A673 (cell line): ENCODE data around the gene MYT1. TPM values are rescaled to one million over a fixed set of nuclear protein-coding genes. Genes with fewer than 3 reads are reported as not detected.

Experiments
- BruUV-seq: library from RNA; stranded (reverse); fragments of 400-500 nt; replicated peaks from 2 replicates; lab custom pipeline; 2021; lab: Mats Ljungman, UMichigan
- CTCF ChIA-PET: fragments of 300-600 bp; sonication (Branson Sonifier 250); formaldehyde crosslinking; loops from one replicate; lab custom pipeline; 2022; ENCODE audit warnings: antibody characterized with exemption; lab: Charles Lee
- POLR2A ChIA-PET: fragments of 300-600 bp; sonication (Branson Sonifier 250); formaldehyde crosslinking; loops from one replicate; lab custom pipeline; 2022; ENCODE audit warnings: antibody characterized with exemption; ENCODE audit not compliant: low non-redundant PET; lab: Charles Lee
- DNase-seq: peaks from one replicate; pipeline ENCODE4 v3.0.0-alpha.2; 2015; ENCODE audit warnings: low spot score
- H3K27ac ChIP-seq: fragments of 200-600 bp; sonication (generic); 2 replicates; pipeline ENCODE4 v1.5.1; 2016; ENCODE audit warnings: mixed run types, low read depth, mild to moderate bottlenecking, mixed read lengths, antibody characterized with exemption, low read length; ENCODE audit not compliant: poor library complexity, severe bottlenecking
- H3K27me3 ChIP-seq: fragments of 200-600 bp; sonication (generic); replicated peaks from 2 replicates; pipeline ENCODE4 v1.6.1; 2017; ENCODE audit warnings: mixed run types, low read depth, mild to moderate bottlenecking, mixed read lengths, antibody characterized with exemption, low read length; ENCODE audit not compliant: insufficient read depth, poor library complexity
- H3K36me3 ChIP-seq: fragments of 200-600 bp; sonication (generic); 2 replicates; pipeline ENCODE4 v1.6.1; 2016; ENCODE audit warnings: mixed run types, mild to moderate bottlenecking, mixed read lengths, antibody characterized with exemption, low read length; ENCODE audit not compliant: insufficient read depth, poor library complexity, severe bottlenecking
- H3K4me1 ChIP-seq: fragments of 200-600 bp; sonication (generic); 2 replicates; pipeline ENCODE4 v1.6.1; 2017; ENCODE audit warnings: mixed run types, mild to moderate bottlenecking, mixed read lengths, antibody characterized with exemption, low read length; ENCODE audit not compliant: insufficient read depth, poor library complexity, severe bottlenecking
- H3K4me3 ChIP-seq: fragments of 200-600 bp; sonication (generic); 2 replicates; pipeline ENCODE4 v1.5.1; 2016; ENCODE audit warnings: low read depth, mixed run types, mild to moderate bottlenecking, mixed read lengths, low read length; ENCODE audit not compliant: poor library complexity, severe bottlenecking
- H3K9me3 ChIP-seq: fragments of 200-600 bp; sonication (generic); 2 replicates; pipeline ENCODE4 v1.6.1; 2016; ENCODE audit warnings: mixed run types, low read depth, mild to moderate bottlenecking, mixed read lengths, antibody characterized with exemption, low read length; ENCODE audit not compliant: poor library complexity, severe bottlenecking
- CTCF ChIP-seq: fragments of 300-800, 200-600 bp; sonication (generic); conservative IDR thresholded peaks from 2 replicates; pipeline ENCODE4 v1.5.1; 2017; ENCODE audit warnings: low read depth, mild to moderate bottlenecking, antibody characterized with exemption, low read length, moderate library complexity, mixed read lengths
- EZH2 ChIP-seq: fragments of 200-600 bp; sonication (generic); IDR thresholded peaks from 2 replicates; pipeline ENCODE4 v1.6.1; 2017; ENCODE audit warnings: borderline replicate concordance, low read depth, mild to moderate bottlenecking, mixed read lengths, antibody characterized with exemption, low read length; ENCODE audit not compliant: poor library complexity, severe bottlenecking
- intact Hi-C: fragments of 100-400 bp; cut with micrococcal nuclease; formaldehyde crosslinking; loops from one replicate; pipeline ENCODE4 v1.10.0; 2022; ENCODE audit not compliant: unreplicated experiment
- total RNA-seq: library from RNA; stranded (reverse); gene quantifications from 2 replicates; pipeline ENCODE4 v1.2.3, GENCODE V29; 2021

The MYT1 gene
- total RNA-seq, 1 experiment from 2014 or later, result not detected

- Histone ChIP-seq H3K36me3 (no peaks in the 10 kb centered on the region), H3K9me3 (no peaks in the 10 kb centered on the region), H3K27me3 (peaks cover 23% of the 10 kb centered on the region), H3K27ac (no peak overlapping the region), H3K4me3 (no peak overlapping the region), H3K4me1 (peaks cover 28% of the 10 kb centered on the region)
- TF ChIP-seq CTCF (no peak), EZH2 (no peak)
- BruUV-seq, result no TSS peak
- DNase-seq, result no peak
- CTCF ChIA-PET, result no interaction called here
- POLR2A ChIA-PET, result no interaction called here
- intact Hi-C loops, result no loop called here
Measured at GRCh38 chr20:64254156-64254555, 89.9 kb downstream of the MYT1 start.

GRCh38 chr20:64254571-64255360 is 90.5 kb downstream of the MYT1 start:
- no peak for DNase-seq
- H3K27ac ChIP-seq, result peak overlapping the region; percentile 81
- BruUV-seq, result no TSS peak
- peaks cover 28% of the 10 kb centered on the region for H3K4me1 ChIP-seq
- TF ChIP-seq EZH2, result no peak
- TF ChIP-seq CTCF, result no peak
- intact Hi-C loops, result no loop called here
- no peaks in the 10 kb centered on the region for H3K36me3 ChIP-seq
- no peaks in the 10 kb centered on the region for H3K9me3 ChIP-seq
- peak overlapping the region; percentile 93 for H3K4me3 ChIP-seq
- POLR2A ChIA-PET, result no interaction called here
- H3K27me3 ChIP-seq, result peaks cover 18% of the 10 kb centered on the region
- CTCF ChIA-PET, result interaction anchor here (0.7 kb wide), 1 partner anchor 1032 kb away, joined by 4 read pairs; no protein-coding TSS in a partner anchor

- Histone ChIP-seq H3K4me1 (peaks cover 29% of the 10 kb centered on the region), H3K9me3 (no peaks in the 10 kb centered on the region), H3K27me3 (peaks cover 10% of the 10 kb centered on the region), H3K36me3 (no peaks in the 10 kb centered on the region), H3K27ac (peak within 1 kb of the TSS; percentile 81), H3K4me3 (peak within 1 kb of the TSS; percentile 93)
- POLR2A ChIA-PET, result interaction anchor here (0.6 kb wide), 1 partner anchor 27 kb away, joined by 3 read pairs; no protein-coding TSS in a partner anchor
- TF ChIP-seq CTCF, result no peak
- TF ChIP-seq EZH2, result no peak
- DNase-seq, result peak; percentile 90
- CTCF ChIA-PET, result interaction anchor here (0.7 kb wide), 2 partner anchors 171 to 1033 kb away, joined by 4 to 6 read pairs; partner anchors contain the start of gene LKAAEAR1
- intact Hi-C loops, result no loop called here
- BruUV-seq, result no TSS peak
Measured at GRCh38 chr20:64255361-64256281, 91.4 kb downstream of the MYT1 start, which contains the start of gene PCMTD2. TSS of gene PCMTD2 (plus strand) at chr20:64255748. CDS start at chr20:64259966, 4,218 bp downstream.
